Epidermal melanocyte (primary cell): Measurements from ENCODE around the gene ARHGEF40.

Experiments
- DNase-seq: peaks from one replicate; pipeline ENCODE4 v3.0.0; 2011; ENCODE audit warnings: low spot score; ENCODE audit not compliant: insufficient read length

Gene ARHGEF40

GRCh38 chr14:21096978-21097635, 27.0 kb downstream of the ARHGEF40 start:
- DNase-seq, result no peak

- no peak for DNase-seq
These were observed 27.6 kb downstream of the ARHGEF40 start for GRCh38 chr14:21097636-21098075.

DNA sequence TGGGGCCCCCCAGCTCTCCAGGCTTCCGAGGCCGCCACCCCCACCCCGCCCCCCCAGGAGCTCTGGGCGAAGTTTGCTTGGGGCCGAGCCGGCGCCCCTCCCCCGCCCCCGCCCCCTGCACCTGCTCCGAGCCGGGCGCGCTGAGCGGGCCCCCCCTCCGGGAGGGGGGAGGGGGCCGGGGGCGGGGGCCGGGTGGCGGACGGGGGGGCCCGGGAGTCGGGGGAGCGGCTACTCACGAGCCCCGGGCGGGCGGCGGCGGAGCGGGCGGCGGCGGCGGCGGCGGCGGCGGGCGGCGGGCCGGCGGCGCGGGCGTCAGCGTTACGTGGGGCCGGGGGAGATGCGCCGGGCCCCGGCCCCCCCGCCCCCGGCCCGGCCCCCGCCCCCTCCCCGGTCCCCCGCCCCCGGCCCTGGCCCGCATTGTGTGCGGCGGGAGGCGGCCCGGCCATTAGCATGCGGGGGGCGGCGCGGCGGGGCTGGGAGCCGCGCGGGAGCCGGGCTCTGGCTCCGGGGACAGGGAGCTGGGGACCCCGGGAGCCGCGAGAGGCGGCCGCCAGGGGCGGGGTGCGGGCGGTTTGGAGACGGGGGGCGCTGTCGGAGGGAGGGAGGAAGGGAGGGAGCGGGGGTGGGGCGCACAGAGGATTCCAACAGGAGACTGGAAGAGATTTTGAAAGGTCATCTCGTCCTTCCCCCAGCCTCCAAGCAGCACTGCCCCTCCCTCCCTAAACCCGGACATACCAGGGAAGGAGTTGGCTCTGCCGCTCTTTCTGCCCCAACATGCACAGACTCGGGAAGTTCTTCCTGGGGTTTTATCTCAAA, 28.2 kb downstream of the ARHGEF40 start, which contains the start of gene ZNF219:
TSS of gene ZNF219 (minus strand) at position 580 of the 816 bp plus-strand sequence. CDS start 5,064 bp downstream, outside the sequence.
- no peak for DNase-seq

GRCh38 chr14:21098892-21099595, 28.9 kb downstream of the ARHGEF40 start:
- no peak for DNase-seq

DNA sequence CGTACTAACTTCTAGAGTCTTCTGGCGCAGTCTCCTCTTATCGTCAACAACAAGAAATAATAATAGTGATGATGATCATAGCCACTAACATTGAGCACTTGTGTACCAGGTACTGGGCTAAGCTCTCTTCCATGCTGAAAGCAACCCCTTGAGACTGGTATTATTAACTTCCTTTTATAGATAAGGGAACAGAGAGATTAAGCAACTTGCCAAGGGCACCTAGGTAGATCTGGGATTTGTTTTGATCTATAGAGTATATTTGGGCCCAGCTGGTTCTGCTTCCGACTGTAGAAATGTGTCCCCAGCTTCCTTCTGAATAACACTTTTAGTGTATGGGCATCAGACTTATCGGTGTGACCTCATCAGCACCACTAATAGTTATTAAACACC, 29.5 kb downstream of the ARHGEF40 start:
- no peak for DNase-seq

- no peak for DNase-seq
These were observed 30.8 kb downstream of the ARHGEF40 start, which contains the start of gene TMEM253 for GRCh38 chr14:21100931-21101330. TSS of gene TMEM253 (plus strand) at chr14:21101066. CDS start at chr14:21101344, 278 bp downstream.

- no peak for DNase-seq
These were observed 31.8 kb downstream of the ARHGEF40 start for GRCh38 chr14:21101802-21102413.

GRCh38 chr14:21102521-21103410, 32.7 kb downstream of the ARHGEF40 start:
- no peak for DNase-seq

DNA sequence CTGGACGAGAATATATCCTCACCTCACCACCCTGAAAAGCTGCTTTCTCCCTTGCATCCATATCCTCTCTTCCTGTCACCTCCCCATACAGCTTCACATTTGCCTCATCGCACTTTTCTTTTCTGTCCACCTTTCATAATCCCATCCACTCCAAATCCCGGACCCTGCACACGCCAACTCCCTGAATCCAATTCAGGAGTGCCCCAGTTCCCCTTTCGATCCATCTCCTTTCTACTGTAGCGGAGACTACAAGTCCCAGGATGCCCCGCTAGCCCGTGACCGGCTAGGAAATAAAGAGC, 33.3 kb downstream of the ARHGEF40 start:
- peak; percentile 99 for DNase-seq

DNA sequence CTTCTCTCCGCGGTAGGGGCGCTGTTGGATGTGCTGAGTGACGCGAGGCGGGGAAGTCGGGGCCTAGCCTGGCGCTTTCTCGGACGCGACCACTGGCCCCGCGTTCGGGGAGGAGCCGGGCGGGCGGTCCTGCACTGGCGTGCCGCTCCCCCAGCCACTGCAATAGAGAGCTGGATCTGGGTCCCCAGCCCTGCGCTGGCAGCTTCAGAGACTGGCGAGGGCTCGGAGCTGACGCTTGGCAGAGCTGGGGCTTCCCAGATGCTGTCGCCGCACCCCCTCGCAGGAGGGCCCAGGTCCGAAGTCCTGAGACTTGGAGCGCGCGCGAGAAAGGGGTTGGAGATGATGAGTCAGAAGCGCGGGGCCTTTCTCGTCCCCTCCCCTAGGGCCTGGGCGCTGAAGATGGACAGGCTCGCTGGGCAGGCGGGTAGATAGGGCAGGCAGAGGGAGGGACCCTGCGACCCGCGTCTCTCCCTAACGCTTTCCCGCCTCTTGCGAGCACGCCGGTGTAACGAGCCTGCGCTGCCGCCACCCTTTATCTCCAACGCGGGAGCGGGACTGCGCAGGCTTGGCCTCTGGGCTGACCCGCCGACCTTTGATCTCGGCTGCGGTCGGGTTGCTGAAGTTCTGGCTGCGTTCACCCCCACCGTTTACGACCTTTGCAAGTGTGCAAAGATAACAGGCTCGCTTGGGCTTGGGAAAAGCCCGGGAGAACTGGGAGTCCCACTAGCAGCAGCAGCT, 33.8 kb downstream of the ARHGEF40 start:
- DNase-seq, result peak; percentile 94

DNA sequence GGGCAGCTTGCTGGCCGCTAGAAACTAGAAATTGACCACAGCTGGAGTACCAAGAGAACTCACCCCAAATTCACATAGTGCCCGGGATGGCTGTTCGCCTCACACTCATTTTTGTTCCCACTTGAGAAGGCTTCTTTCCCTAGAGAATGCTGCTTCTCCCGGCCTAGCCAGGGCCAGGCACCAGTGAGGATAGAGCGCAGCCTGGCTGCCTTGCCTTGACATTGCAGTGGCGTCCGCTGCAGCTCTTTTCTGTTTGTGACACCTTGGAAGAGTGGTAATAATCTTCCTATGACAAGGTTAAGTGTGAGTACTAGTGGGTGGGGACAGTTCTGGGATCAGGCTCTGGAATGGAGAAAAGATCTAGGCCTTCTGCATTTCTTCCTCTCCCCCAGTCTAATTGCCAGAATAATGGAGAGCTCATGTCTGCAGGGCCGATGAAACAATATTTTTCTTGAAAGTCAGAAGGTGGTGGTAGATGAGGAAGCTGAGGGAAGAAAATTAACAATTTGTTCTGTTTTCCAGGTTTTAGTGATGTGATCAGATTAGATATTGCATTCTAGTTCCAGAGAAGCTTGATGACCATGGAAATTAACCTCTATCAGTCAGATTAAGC, 34.5 kb downstream of the ARHGEF40 start:
- DNase-seq, result peak; percentile 76

DNA sequence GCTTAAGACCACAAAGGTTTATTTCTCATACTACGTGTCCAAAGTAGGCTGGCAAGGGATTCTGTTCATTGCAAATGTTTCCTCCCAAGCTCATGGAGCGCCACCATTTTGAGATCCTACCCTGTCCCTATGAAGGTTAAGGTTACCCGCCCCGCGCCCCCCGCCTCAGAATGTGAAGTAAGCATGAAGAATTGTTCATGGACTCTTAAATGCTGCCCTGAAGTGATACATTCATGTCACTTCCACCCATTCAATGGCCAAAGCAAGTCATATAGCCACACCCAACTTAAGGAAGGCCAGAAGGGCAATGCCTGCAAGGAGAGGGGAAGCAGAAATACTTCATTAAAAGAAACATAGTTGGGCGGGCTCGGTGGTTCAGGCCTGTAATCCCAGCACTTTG, 35.0 kb downstream of the ARHGEF40 start:
- DNase-seq, result no peak

DNA sequence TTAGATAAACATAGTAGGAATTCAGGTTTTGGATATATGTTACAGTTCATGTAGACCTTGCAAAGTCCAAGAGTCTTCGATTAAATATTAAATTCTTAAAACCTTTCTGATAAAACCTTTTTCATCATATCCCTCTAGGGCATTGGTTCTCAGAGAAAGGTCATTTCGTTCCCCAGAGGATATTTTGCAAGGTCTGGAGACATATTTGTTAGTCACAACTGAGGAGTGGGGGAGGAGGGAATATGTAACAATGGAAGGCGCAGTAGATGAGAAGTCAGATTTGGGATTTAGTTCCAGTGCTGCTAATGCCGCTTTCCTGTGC, 36.0 kb downstream of the ARHGEF40 start:
- DNase-seq, result no peak

DNA sequence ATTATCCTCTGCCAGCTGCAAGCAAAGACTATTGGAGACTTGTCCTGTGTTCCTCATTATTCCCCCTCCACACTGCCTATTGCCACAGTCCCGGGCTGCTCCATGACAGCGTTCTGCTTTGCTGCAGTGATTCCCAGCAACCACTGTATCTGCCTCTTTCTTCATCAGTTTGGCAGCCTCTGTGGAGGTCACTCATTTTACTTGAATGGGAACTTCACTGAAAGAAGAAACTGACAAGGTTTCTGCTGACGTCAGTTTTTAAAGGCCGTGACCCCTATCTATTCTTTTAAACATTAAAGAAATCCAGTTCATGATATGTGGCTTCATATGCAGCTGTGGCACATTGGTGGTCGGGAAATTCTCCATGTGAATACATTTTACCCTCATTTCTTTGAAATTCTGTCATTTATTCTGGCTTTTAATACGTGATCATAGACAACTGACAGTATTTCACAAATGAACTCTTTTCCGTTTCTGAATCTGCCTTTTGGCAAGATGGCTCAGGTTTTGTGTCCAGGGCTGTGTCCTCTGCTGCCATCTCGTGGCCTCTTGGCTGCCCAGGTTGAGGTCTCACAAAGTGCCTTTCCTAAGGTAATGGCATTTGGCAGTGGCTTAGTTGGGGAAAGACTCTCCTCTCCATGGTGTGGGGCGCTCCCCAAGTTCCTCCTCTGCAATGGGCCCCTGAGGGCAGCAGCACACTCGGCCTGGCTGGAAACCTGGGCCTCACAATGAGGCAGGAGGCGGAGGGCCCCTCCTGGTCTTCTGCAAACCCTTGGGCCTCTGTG, 36.6 kb downstream of the ARHGEF40 start:
- DNase-seq, result no peak

DNA sequence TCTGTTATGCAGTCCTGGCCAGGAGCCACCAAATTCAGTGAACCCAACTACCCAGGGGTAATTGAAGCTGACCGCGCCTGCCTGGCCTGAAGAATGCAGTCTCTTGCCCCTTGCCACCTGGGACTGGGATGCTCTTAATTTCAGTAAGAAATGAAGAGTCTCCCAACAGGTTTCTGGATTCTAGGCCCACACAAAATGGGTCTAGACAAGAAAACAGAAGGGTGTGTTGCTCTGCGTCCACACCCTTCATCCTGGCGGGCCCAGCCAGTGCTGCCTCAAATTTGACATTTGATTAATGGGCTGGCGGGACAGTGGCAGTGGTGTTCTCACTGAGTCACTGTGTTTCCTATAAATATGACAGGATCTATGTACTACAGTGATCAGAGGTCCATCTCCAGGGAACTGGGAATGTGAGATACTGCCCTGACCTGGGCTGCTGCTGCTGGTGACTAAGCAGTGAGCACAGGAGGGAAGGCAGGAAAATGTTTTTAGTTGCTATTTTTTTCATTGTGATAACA, 37.2 kb downstream of the ARHGEF40 start:
- DNase-seq, result no peak

- DNase-seq, result no peak
These were observed 38.7 kb downstream of the ARHGEF40 start for GRCh38 chr14:21108791-21109190.

- DNase-seq, result no peak
These were observed 39.5 kb downstream of the ARHGEF40 start for GRCh38 chr14:21109377-21110138.

GRCh38 chr14:21112255-21112654, 42.2 kb downstream of the ARHGEF40 start:
- DNase-seq, result no peak
